HEK293T (cell line): ENCODE measurements around the gene PRR36.

Experiments used
- CTCF ChIA-PET: fragments of 350-600 bp; formaldehyde crosslinking; extraction: SDS; loops from one replicate; lab custom pipeline; 2021; ENCODE audit warnings: antibody characterized with exemption, inconsistent platforms; lab: Yijun Ruan, JAX
- POLR2A ChIA-PET: fragments of 350-600 bp; formaldehyde crosslinking; extraction: SDS; loops from one replicate; lab custom pipeline; 2020; ENCODE audit warnings: antibody characterized with exemption, inconsistent platforms; lab: Yijun Ruan, JAX
- DNase-seq: peaks from one replicate; pipeline ENCODE4 v3.0.0; 2012; ENCODE audit warnings: mixed read lengths; ENCODE audit errors: extremely low spot score
- ARNT ChIP-seq: fragments of 450-650 bp; IDR thresholded peaks from 2 replicates; pipeline ENCODE4 v1.6.1; 2017; ENCODE audit warnings: mild to moderate bottlenecking
- BHLHE40 ChIP-seq: fragments of 450-650 bp; IDR thresholded peaks from 2 replicates; pipeline ENCODE4 v1.6.1; 2016; ENCODE audit warnings: mild to moderate bottlenecking, moderate library complexity, borderline replicate concordance
- CTBP1 ChIP-seq: fragments of 450-650 bp; IDR thresholded peaks from 2 replicates; pipeline ENCODE4 v1.6.1; 2016; ENCODE audit warnings: borderline replicate concordance
- ELF4 ChIP-seq: fragments of 450-650 bp; IDR thresholded peaks from 2 replicates; pipeline ENCODE4 v1.6.1; 2017; ENCODE audit warnings: antibody characterized with exemption
- FOXA1 ChIP-seq: fragments of 450-650 bp; IDR thresholded peaks from 2 replicates; pipeline ENCODE4 v1.6.1; 2016; ENCODE audit warnings: mild to moderate bottlenecking
- FOXK2 ChIP-seq: fragments of 450-650 bp; IDR thresholded peaks from 2 replicates; pipeline ENCODE4 v1.6.1; 2016; ENCODE audit warnings: mild to moderate bottlenecking
- FOXM1 ChIP-seq: fragments of 450-650 bp; IDR thresholded peaks from 2 replicates; pipeline ENCODE4 v1.6.1; 2017; ENCODE audit warnings: mild to moderate bottlenecking, borderline replicate concordance
- HDGF ChIP-seq: fragments of 450-650 bp; IDR thresholded peaks from 2 replicates; pipeline ENCODE4 v1.6.1; 2017; ENCODE audit warnings: antibody characterized with exemption, borderline replicate concordance
- L3MBTL2 ChIP-seq: fragments of 450-650 bp; conservative IDR thresholded peaks from 2 replicates; pipeline ENCODE4 v1.6.1; 2016; ENCODE audit warnings: mild to moderate bottlenecking
- LEF1 ChIP-seq: fragments of 450-650 bp; IDR thresholded peaks from 2 replicates; pipeline ENCODE4 v1.6.1; 2017; ENCODE audit warnings: mild to moderate bottlenecking, borderline replicate concordance
- NFRKB ChIP-seq: fragments of 450-650 bp; IDR thresholded peaks from 2 replicates; pipeline ENCODE4 v1.6.1; 2016; ENCODE audit warnings: mild to moderate bottlenecking, moderate library complexity
- SP1 ChIP-seq: fragments of 450-650 bp; IDR thresholded peaks from 2 replicates; pipeline ENCODE4 v1.6.1; 2017
- SUZ12 ChIP-seq: fragments of 450-650 bp; IDR thresholded peaks from 2 replicates; pipeline ENCODE4 v1.6.1; 2016; ENCODE audit warnings: mild to moderate bottlenecking
- TARDBP ChIP-seq: fragments of 450-650 bp; IDR thresholded peaks from 2 replicates; pipeline ENCODE4 v1.6.1; 2016
- ZNF384 ChIP-seq: fragments of 450-650 bp; IDR thresholded peaks from 2 replicates; pipeline ENCODE4 v1.6.1; 2016
- TF ChIP-seq, protein P1 (sequence below): fragments of 450-650 bp; IDR thresholded peaks from 2 replicates; pipeline ENCODE4 v1.6.1; 2016

Gene PRR36

DNA sequence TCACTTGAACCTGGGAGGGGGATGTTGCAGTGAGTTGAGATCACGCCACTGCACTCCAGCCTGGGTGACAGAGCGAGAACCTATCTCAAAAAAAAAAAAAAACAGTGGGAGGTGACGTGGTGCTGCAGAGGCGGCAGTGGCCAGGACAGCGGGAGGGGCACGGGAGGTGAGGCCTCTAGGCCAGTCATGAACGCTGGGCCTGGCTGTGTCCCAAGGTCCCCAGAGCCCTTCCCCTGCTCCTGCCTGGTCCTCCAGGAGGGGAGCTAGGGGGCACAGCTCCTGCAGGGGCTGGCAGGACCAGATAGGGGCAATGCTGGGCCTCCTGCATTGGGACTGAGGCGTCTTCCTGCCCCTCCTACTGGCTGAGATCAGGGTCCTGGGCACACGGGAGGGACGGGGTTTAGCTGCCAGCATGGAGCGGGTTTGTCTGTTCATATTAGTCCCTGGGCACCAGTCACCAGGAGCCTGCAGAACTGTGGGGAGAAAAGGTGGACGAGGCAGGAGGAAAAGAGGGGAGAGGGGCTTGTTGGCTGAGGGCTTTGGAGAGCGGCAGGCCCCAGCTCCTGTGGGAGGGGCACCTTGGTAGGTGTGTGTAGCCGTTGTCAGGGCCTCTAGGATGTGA lies 34.0 kb upstream of the PRR36 start:
- no peak for TF ChIP-seq ZNF384
- no peak for TF ChIP-seq NFRKB
- TF ChIP-seq ELF4 = no peak
- TF ChIP-seq FOXM1 = no peak
- TF ChIP-seq, protein P1, sequence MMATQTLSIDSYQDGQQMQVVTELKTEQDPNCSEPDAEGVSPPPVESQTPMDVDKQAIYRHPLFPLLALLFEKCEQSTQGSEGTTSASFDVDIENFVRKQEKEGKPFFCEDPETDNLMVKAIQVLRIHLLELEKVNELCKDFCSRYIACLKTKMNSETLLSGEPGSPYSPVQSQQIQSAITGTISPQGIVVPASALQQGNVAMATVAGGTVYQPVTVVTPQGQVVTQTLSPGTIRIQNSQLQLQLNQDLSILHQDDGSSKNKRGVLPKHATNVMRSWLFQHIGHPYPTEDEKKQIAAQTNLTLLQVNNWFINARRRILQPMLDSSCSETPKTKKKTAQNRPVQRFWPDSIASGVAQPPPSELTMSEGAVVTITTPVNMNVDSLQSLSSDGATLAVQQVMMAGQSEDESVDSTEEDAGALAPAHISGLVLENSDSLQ = no peak
- TF ChIP-seq FOXK2 = no peak
- no peak for TF ChIP-seq ARNT
- no peak for TF ChIP-seq CTBP1
- no peak for TF ChIP-seq SUZ12
- ChIA-PET CTCF (interaction anchor here (1.3 kb wide), 1 partner anchor 13 kb away, joined by 5 read pairs; no protein-coding TSS in a partner anchor), POLR2A (no interaction called here)
- DNase-seq = no peak

DNA sequence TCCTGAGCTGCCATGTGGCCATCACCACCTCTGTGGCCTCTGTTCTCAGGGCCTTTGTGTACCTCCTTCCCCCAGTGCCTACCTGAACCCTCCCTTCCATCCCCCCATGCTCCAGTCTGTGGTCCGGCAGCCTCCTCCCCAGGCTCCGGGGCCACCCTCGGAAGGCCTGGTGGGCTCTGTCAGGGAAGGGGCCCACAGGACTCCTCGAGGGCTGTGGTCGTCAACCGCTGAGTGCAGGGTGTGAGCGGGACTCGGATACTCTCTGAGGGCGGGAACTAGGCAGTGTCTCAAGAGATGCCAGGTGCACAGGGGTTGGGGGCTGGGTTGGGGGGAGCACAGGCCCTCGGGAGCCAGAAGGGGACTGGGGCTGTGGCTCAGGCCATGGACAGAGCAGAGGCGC lies 33.4 kb upstream of the PRR36 start:
- POLR2A ChIA-PET = no interaction called here
- TF ChIP-seq LEF1 = no peak
- TF ChIP-seq SP1 = no peak
- TF ChIP-seq ARNT = no peak
- no peak for TF ChIP-seq HDGF
- CTCF ChIA-PET = no interaction called here
- no peak for DNase-seq

DNA sequence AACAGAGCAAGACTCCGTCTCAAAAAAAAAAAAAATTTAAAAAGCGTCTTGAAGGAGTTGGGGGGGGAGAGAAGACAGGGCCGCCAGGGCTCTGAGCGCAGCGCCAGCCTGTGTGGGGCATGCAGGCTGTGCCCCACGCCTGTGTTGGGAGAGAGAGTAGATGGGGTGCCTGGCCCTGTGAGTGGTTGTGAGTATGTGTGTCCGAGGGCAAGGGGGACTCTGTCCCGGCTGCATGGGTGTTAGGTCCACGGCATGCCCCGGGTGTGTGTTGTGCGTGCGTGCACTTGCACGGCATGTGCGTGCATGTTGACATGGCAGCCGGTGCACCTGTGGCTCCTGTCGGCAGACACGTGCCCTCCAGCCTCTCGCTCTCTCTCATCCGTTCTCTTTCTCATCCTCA lies 32.9 kb upstream of the PRR36 start:
- no peak for DNase-seq
- no peak for TF ChIP-seq CTBP1
- TF ChIP-seq SUZ12 = no peak
- TF ChIP-seq TARDBP = no peak
- no peak for TF ChIP-seq FOXA1
- no peak for TF ChIP-seq L3MBTL2
- no peak for TF ChIP-seq ARNT
- ChIA-PET POLR2A (no interaction called here), CTCF (no interaction called here)

DNA sequence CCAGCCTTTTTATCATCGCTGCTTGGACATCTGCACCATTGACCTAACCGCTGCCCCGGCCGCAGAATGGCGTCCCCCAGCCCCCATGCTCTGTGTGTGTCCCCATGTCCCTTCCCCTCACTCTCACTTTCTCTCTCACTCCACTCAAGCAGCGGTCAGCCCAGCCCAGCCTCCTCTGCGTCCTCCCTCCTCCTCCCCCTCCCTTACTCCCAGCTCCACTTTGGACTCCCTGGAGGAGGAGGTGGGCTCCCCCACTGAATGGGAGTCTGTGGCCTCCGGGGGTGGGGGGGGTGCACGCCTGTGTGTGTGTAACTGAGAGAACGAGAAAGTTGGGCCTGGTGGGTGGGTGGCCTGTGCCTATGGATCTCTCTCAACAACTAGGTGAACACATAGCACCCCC lies 31.7 kb upstream of the PRR36 start:
- CTCF ChIA-PET = no interaction called here
- TF ChIP-seq BHLHE40 = no peak
- TF ChIP-seq SP1 = no peak
- no peak for TF ChIP-seq CTBP1
- no peak for TF ChIP-seq ELF4
- no peak for TF ChIP-seq LEF1
- TF ChIP-seq HDGF = no peak
- no peak for TF ChIP-seq ZNF384
- no peak for TF ChIP-seq L3MBTL2
- TF ChIP-seq, protein P1 = no peak
- no peak for TF ChIP-seq TARDBP
- no peak for DNase-seq
- POLR2A ChIA-PET = no interaction called here

DNA sequence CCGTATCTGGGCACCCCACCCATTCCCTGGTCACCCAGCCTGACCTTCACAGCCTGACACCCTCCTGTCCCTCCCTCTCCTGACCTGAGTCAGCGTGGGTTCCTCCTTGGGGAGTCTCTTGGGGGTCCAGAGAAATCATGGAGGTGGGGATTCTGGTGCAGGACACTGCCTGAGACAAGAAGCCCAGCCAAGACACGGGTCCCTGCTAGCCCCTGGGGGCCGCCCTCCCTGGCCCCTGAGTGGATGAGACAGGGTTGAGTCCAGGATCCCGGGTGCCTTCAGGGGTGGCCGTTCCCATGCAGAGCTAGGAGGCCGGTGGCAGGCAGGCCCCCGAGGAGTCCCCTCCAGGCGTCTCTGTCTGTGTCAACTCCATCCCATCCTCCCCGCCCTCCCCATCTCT lies 31.1 kb upstream of the PRR36 start:
- POLR2A ChIA-PET = no interaction called here
- CTCF ChIA-PET = no interaction called here
- no peak for DNase-seq
- TF ChIP-seq FOXM1 (no peak), FOXA1 (no peak), BHLHE40 (no peak), LEF1 (no peak), ZNF384 (no peak), SUZ12 (no peak), L3MBTL2 (no peak), HDGF (no peak), ELF4 (no peak), TARDBP (no peak), ARNT (no peak), FOXK2 (no peak), CTBP1 (no peak)
- TF ChIP-seq, protein P1 = no peak

DNA sequence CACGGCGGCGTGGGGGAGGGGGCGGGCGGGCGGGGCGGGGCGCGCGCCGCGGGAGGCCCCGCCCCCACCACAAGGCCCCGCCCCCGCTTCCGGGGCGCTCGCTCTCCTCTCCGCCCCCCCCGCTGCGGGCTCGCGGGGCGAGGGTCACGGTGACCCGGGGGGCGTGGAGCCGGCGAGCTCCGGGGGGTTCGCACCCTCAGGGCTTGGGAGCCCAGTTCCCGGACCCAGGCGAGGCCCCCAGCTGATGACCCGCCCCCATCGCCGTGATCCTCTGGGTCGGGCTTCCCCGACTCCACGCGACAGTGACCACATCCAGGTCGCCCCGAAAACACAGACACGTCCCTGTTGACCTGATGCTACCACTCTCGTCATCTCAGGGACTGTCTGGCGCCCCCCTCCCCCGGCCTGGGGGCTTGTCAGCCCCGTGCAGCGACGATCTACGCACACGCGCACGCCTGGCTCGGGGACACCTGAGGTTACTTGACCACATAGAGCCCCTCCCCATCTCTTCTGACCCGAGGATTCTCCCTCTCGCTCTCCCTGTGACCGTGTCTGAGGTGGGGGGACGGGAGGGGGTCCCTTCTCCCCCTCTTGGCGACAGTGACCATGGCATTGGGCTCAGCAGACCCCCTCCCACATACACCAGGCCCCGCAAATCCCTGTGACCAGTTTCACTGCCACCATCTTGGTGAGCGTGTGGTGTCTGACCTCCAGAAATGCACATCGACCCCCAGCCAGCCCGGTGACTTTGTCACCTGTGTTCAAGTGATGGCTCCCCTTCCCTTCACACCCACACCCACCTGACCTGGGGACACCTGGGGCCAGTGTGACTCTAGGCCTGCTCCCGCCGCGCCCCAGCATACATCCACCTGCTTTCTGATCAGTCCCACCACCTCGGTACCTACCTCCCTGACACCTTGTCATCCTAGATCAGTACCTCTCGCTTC lies 30.2 kb upstream of the PRR36 start:
- TF ChIP-seq L3MBTL2 (peak; percentile 30), FOXM1 (no peak)
- DNase-seq = no peak
- POLR2A ChIA-PET = interaction anchor here (0.7 to 1.9 kb wide), 18 partner anchors 8 to 609 kb away, joined by 3 to 30 read pairs (median 3); partner anchors contain the start of genes LRRC8E, SNAPC2, TGFBR3L and TIMM44
- CTCF ChIA-PET = interaction anchor here (0.6 to 1.2 kb wide), 3 partner anchors 16 to 35 kb away, joined by 3 to 4 read pairs (median 3); partner anchors contain the start of gene SNAPC2
